Brain microvascular endothelial cell (primary cell): ENCODE results near the gene ALDH18A1.

Experiments
- DNase-seq: peaks from one replicate; pipeline ENCODE4 v3.0.0-alpha.2; 2020
- H3K27ac ChIP-seq: fragments of 250-450 bp; sonication (Bioruptor Pico); 2 replicates; pipeline ENCODE4 v1.5.1; 2020; ENCODE audit warnings: mild to moderate bottlenecking, moderate library complexity
- H3K27me3 ChIP-seq: fragments of 250-450 bp; sonication (Bioruptor Pico); replicated peaks from 2 replicates; pipeline ENCODE4 v1.5.1; 2020; ENCODE audit warnings: mild to moderate bottlenecking
- H3K36me3 ChIP-seq: fragments of 250-450 bp; sonication (Bioruptor Pico); replicated peaks from 2 replicates; pipeline ENCODE4 v1.5.1; 2020; ENCODE audit warnings: mild to moderate bottlenecking
- H3K4me3 ChIP-seq: 2 replicates; pipeline ENCODE4 v1.5.1; 2011; ENCODE audit warnings: low read depth, mild to moderate bottlenecking, control low read depth, low read length, moderate library complexity
- CTCF ChIP-seq: IDR thresholded peaks from 2 replicates; pipeline ENCODE4 v1.5.1; 2011; ENCODE audit warnings: low read depth, mild to moderate bottlenecking, moderate library complexity, low read length, control low read depth, inconsistent platforms; ENCODE audit errors: missing control alignments
- in situ Hi-C: cut with HindIII; loops from 2 replicates; pipeline ENCODE4 v1.10.0; 2017; ENCODE audit warnings: low sequenced_read_pairs, low pct_ligation_motif_present

Gene ALDH18A1

GRCh38 chr10:95657250-95657649 is 739 bp upstream of the ALDH18A1 start:
- in situ Hi-C loops = no loop called here
- no peak for DNase-seq
- TF ChIP-seq CTCF = no peak
- no peak overlapping the region for H3K27ac ChIP-seq
- peaks cover 8% of the 10 kb centered on the region for H3K36me3 ChIP-seq
- peak overlapping the region; percentile 91 for H3K4me3 ChIP-seq
- H3K27me3 ChIP-seq = no peaks in the 10 kb centered on the region

GRCh38 chr10:95655571-95656290 is 780 bp downstream of the ALDH18A1 start:
- peak overlapping the region; percentile 56 for H3K27ac ChIP-seq
- peak; percentile 22 for DNase-seq

GRCh38 chr10:95653895-95654294 is 2.6 kb downstream of the ALDH18A1 start:
- Histone ChIP-seq H3K27ac (no peak overlapping the region), H3K27me3 (no peaks in the 10 kb centered on the region), H3K4me3 (no peak overlapping the region), H3K36me3 (peaks cover 28% of the 10 kb centered on the region)
- in situ Hi-C loops = no loop called here
- DNase-seq = no peak
- TF ChIP-seq CTCF = no peak

More at GRCh38 chr10:95655571-95656290, 780 bp downstream of the ALDH18A1 start:
- Histone ChIP-seq H3K36me3 (peaks cover 23% of the 10 kb centered on the region), H3K4me3 (peak overlapping the region; percentile 91), H3K27me3 (no peaks in the 10 kb centered on the region)
- no peak for TF ChIP-seq CTCF
- in situ Hi-C loops = no loop called here

- DNase-seq = no peak
- Histone ChIP-seq H3K27me3 (no peaks in the 10 kb centered on the region), H3K27ac (no peak overlapping the region), H3K36me3 (peaks cover 47% of the 10 kb centered on the region), H3K4me3 (no peak overlapping the region)
- TF ChIP-seq CTCF = no peak
- in situ Hi-C loops = no loop called here
These were observed 5.0 kb downstream of the ALDH18A1 start for GRCh38 chr10:95651346-95652060.

- Histone ChIP-seq H3K27me3 (no peaks in the 10 kb centered on the region), H3K4me3 (no peak overlapping the region), H3K27ac (no peak overlapping the region), H3K36me3 (peaks cover 60% of the 10 kb centered on the region)
- no peak for TF ChIP-seq CTCF
- DNase-seq = no peak
- in situ Hi-C loops = no loop called here
These were observed 6.3 kb downstream of the ALDH18A1 start for GRCh38 chr10:95650232-95650631.
